DND-41 (cell line): ENCODE data around the gene RBFOX2.

ENCODE experiments used
- CTCF ChIP-seq: IDR thresholded peaks from 2 replicates; pipeline ENCODE4 v1.5.1; 2012; ENCODE audit warnings: borderline replicate concordance, low read length, moderate library complexity, mild to moderate bottlenecking; ENCODE audit not compliant: poor library complexity, severe bottlenecking; ENCODE audit errors: extremely low read depth
- EZH2 ChIP-seq: IDR thresholded peaks from 3 replicates; pipeline ENCODE4 v1.6.1; 2012; ENCODE audit warnings: borderline replicate concordance, low read depth, mild to moderate bottlenecking, moderate library complexity, low read length, inconsistent platforms; ENCODE audit not compliant: severe bottlenecking

- TF ChIP-seq CTCF (no peak), EZH2 (no peak)
Measured at GRCh38 chr22:35991168-35991567, 37.5 kb downstream of the RBFOX2 start.
